Fibroblast of gingiva (primary cell): ENCODE results near the gene TAS2R10.

Source experiments
- DNase-seq: peaks from one replicate; pipeline ENCODE4 v3.0.0-alpha.2; 2011; ENCODE audit warnings: low read depth

Gene TAS2R10

GRCh38 chr12:10779103-10779502, 47.1 kb downstream of the TAS2R10 start:
- DNase-seq = no peak
